GM11168 (cell line): Measurements from ENCODE around the gene SF3B2.

Experiments used
- in situ Hi-C: fragments of 300-500 bp; cut with MboI; formaldehyde crosslinking; loops from one replicate; pipeline ENCODE4 v1.12.0; 2022; ENCODE audit warnings: low sequenced_read_pairs; ENCODE audit not compliant: unreplicated experiment

SF3B2 gene

GRCh38 chr11:66047541-66048365 is 4.4 kb upstream of the SF3B2 start:
- in situ Hi-C loops: no loop called here

GRCh38 chr11:66048547-66049323 is 3.4 kb upstream of the SF3B2 start, which contains the start of gene GAL3ST3:
TSS of gene GAL3ST3 (minus strand) at chr11:66049161. CDS start at chr11:66045415, 3,746 bp downstream.
- in situ Hi-C loops: no loop called here

DNA sequence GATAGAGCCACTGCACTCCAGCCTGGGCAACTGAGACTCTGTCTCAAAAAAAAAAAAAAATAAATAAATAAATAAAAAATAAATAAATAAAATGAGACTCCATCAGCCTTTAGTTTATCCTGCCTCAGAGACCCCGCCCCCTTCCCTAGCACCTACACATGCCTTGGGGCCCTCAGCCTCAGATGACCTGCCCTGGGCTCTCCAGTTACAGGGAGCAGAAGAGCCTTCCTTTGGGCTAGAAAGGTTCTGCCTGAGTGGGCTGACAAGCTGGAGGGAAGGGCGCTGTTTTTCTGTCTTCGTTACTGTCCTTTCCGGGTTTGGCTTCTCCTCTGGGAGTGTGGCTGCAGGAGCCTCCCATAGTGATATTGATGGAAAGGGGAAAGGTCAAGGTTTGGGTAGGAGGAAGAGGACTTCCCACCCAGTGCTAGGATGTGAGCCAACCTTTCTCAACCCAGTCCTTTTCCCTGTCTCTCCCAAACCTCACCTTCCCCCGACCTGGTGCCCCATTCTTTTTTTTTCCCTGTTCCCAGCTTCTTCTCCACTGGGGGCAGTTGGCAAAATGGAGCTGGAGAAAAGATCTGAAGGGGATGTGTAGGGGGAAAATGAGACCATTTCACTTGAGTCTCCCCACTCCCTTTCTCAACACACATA is 1.5 kb upstream of the SF3B2 start:
- in situ Hi-C loops: no loop called here

DNA sequence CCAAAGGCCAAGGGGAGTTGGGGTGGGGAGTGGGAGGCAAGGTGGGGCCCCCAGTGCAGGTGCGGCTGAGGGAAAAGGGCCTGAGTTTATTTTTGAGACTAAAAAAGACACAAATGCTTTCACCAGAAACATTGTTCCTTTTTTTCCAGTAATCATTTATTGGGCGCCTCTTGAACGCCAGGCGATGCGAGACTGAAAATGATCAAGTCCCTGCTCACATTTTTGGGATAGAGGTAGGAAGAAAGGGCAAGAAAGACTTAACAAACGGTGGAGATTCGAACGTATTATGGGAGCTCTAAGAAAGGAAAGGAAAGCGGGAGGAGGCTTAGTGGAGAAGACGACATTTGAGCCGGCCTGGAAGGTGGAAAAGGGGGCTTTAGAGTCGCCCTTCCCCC is 796 bp upstream of the SF3B2 start:
- in situ Hi-C loops: no loop called here

DNA sequence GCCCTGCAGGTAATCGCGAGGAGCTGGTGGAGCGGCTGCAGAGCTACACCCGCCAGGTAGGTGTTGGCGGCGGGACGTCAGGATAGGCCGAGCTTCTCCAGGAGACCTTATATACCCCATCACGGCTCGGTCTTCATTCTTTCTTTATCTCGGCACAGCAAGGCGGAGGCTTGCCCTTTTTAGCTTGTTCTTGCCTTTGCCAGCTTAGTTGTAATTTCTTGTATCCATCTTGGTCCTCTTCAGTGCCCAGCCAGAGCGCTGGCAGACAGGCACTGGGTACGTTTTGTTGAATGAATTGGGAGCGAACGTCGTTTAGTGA is 459 bp downstream of the SF3B2 start:
- in situ Hi-C loops: no loop called here

DNA sequence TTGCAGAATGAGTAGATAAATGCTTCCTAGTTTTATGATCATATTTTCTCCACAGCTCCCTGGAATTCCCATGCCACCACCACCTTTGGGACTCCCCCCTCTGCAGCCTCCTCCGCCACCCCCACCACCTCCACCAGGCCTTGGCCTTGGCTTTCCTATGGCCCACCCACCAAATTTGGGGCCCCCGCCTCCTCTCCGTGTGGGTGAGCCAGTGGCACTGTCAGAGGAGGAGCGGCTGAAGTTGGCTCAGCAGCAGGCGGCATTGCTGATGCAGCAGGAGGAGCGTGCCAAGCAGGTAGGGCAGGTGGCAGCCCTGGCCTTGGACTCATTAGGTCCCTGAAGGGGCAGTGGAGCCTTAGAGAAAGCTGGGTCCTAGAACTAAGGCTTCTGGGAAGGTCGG is 2.9 kb downstream of the SF3B2 start:
- in situ Hi-C loops: no loop called here

DNA sequence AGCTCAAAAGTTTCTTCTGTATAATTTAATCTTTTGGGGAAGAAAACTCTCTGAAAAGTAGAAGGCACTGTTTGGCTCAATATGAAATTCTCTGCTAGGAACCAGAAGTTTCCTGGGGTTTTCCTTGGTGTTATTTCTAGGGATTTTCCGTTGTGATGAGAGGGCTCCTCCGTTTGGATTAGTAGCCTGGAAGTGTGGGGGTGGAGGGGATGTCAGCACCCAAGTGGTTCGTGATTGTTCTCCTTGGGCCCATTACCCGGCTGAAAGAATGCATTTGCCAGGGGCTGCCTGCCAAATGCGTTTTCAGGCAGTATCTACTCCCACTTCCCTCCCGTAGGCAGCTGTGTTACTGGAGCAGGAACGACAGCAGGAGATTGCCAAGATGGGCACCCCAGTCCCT is 4.3 kb downstream of the SF3B2 start:
- in situ Hi-C loops: no loop called here

DNA sequence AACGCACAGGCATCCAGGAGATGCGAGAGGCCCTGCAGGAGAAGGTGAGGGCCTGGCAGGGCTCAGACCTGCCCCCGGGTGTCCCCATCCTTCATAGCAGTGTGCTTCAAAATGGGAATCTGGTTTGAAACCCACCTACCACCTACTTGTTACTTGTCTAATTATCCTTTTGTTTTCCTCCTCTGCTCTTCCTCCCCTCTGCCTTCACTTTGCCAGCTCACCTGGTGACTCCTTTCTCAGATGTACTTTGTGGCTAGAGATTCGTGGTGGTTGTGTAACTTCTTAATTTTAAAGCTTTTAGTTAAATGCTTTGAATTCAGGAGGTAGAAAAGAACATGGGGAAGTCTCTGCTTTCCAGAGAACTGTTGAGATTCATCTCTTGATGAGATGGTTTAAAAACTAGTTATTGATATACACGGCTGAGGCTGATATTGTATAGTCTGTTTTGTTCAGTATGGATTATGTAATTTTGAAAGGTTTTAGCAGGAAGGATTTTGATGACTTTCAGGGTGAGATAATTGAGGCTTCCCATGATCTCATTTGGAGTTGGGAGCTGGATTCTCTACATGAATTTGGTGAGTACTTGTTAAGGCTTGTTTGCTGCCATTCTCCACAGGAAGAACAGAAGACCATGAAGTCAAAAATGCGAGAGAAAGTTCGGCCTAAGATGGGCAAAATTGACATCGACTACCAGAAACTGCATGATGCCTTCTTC is 8.0 kb downstream of the SF3B2 start:
- in situ Hi-C loops: no loop called here

GRCh38 chr11:66061268-66061667 is 9.1 kb downstream of the SF3B2 start:
- in situ Hi-C loops: no loop called here

DNA sequence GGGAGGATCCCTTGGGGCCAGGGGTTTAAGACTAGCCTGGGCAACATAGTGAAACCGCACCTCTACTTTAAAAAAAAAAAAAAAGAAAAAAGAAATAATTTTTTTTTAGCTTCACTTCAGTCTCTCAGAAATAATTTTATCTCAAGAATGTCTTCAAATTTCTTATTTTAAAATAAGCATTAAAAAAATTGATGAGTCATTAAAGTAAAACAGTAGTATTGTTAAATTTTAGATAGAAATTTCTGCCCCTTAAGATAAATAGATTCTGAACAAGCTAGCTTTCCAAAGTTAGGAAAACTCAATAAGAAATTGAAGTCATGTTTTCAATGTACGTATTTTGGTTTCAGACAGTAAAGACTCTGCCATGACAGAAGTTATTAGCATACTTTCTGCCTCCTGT is 10.2 kb downstream of the SF3B2 start:
- in situ Hi-C loops: no loop called here

GRCh38 chr11:66063900-66064299 is 11.7 kb downstream of the SF3B2 start:
- in situ Hi-C loops: no loop called here

GRCh38 chr11:66064571-66064970 is 12.4 kb downstream of the SF3B2 start:
- in situ Hi-C loops: no loop called here

GRCh38 chr11:66066751-66067150 is 14.6 kb downstream of the SF3B2 start:
- in situ Hi-C loops: no loop called here

GRCh38 chr11:66067640-66068039 is 15.5 kb downstream of the SF3B2 start:
- in situ Hi-C loops: no loop called here

- in situ Hi-C loops: no loop called here
Measured at GRCh38 chr11:66068154-66068821, 16.1 kb downstream of the SF3B2 start.

- in situ Hi-C loops: no loop called here
Measured at GRCh38 chr11:66068923-66069714, 17.0 kb downstream of the SF3B2 start.

DNA sequence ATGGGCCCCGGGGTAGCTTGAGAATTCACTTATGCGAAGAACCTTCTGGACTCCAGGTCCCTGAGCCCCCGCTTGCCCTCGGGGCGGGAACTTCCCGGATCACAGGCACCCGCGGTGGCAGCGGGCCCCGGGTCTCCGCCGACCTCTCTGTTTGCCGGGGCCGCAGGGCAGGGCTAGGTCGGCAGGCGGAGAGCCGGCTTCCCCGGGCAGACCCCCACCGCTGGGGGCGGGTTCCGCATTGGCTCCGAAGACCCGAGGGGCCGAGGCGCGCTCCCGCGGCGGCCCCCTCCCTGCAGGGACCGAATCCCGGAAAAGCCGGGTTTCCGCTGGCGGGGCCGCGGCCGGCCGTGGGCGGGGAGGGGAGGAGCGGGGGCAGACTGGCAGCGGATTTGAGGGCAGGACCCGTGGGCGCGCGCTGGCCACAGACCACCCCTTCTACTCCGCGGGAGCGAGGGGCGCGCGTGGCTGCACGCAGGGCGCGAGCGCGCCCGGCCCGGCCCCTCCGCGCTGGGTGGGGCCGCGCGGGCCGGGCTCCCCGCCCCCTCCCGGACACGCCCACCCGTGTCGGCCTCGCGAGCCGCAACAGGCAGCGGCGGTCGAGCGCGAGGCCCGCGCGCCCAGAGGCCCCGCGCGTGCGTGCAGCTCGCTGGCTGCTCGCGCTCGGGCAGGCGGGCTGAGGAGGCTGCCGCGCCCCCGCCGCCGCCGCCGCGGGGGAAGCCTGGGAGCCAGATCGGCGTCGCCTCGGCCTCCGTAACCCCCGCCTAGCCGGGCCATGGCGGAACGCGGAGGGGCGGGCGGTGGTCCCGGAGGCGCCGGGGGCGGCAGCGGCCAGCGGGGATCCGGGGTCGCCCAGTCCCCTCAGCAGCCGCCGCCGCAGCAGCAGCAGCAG is 17.8 kb downstream of the SF3B2 start, which contains the start of gene PACS1:
TSS of gene PACS1 (plus strand) at position 558 of the 889 bp plus-strand sequence. CDS start at position 773, 215 bp downstream.
- in situ Hi-C loops: no loop called here
